GM23338 (cell line): ENCODE data around the gene GPR42. TPM values are rescaled to one million over a fixed set of nuclear protein-coding genes. Genes with fewer than 3 reads are reported as not detected.

Experiments used
- ATAC-seq: fragments of 200-7000 bp; cut with Tn5 transposase; 3 replicates; pipeline ENCODE4 v1.9.1; 2020
- DNase-seq: peaks from one replicate; pipeline ENCODE4 v3.0.0-alpha.2; 2015; ENCODE audit warnings: low spot score
- H2AFZ ChIP-seq: fragments of 200-600 bp; sonication (generic); 2 replicates; pipeline ENCODE4 v1.8.0; 2016; ENCODE audit warnings: antibody characterized with exemption, mild to moderate bottlenecking, moderate library complexity
- H3F3A ChIP-seq: fragments of 200-600 bp; sonication (generic); replicated peaks from 2 replicates; pipeline ENCODE4 v1.8.0; 2017; ENCODE audit warnings: antibody characterized with exemption, mixed run types, low read depth
- H3K27ac ChIP-seq: fragments of 200-600 bp; sonication (generic); 2 replicates; pipeline ENCODE4 v1.6.1; 2016; ENCODE audit warnings: low read depth
- H3K27me3 ChIP-seq: fragments of 200-600 bp; sonication (generic); 2 replicates; pipeline ENCODE4 v1.8.0; 2016; ENCODE audit warnings: mild to moderate bottlenecking, mixed run types, moderate library complexity; ENCODE audit not compliant: insufficient read depth
- H3K36me3 ChIP-seq: fragments of 200-600 bp; sonication (generic); 2 replicates; pipeline ENCODE4 v1.8.0; 2016; ENCODE audit warnings: mild to moderate bottlenecking; ENCODE audit not compliant: insufficient read depth
- H3K4me1 ChIP-seq: fragments of 200-600 bp; sonication (generic); 2 replicates; pipeline ENCODE4 v1.8.0; 2016; ENCODE audit warnings: mild to moderate bottlenecking, moderate library complexity; ENCODE audit not compliant: insufficient read depth
- H3K4me2 ChIP-seq: fragments of 200-600 bp; sonication (generic); 2 replicates; pipeline ENCODE4 v1.7.1; 2017; ENCODE audit warnings: mixed run types
- H3K4me3 ChIP-seq: fragments of 200-600 bp; sonication (generic); 2 replicates; pipeline ENCODE4 v1.6.1; 2016; ENCODE audit warnings: mixed run types
- H3K79me2 ChIP-seq: fragments of 200-600 bp; sonication (generic); replicated peaks from 2 replicates; pipeline ENCODE4 v1.8.0; 2017; ENCODE audit warnings: mild to moderate bottlenecking; ENCODE audit not compliant: insufficient read depth
- H3K9me2 ChIP-seq: fragments of 200-600 bp; sonication (generic); 2 replicates; pipeline ENCODE4 v1.8.0; 2017; ENCODE audit not compliant: insufficient read depth
- H4K20me1 ChIP-seq: fragments of 200-600 bp; sonication (generic); replicated peaks from 2 replicates; pipeline ENCODE4 v1.8.0; 2017; ENCODE audit warnings: mild to moderate bottlenecking; ENCODE audit not compliant: insufficient read depth
- H3K27ac Mint-ChIP-seq: 2 replicates; pipeline ENCODE4 v1.8.0; 2020; ENCODE audit warnings: inconsistent platforms, mild to moderate bottlenecking, moderate library complexity, mixed read lengths
- H3K27me3 Mint-ChIP-seq: 3 replicates; pipeline ENCODE4 v1.8.0; 2022; ENCODE audit warnings: low read depth, mild to moderate bottlenecking, moderate library complexity, mixed read lengths, inconsistent platforms; ENCODE audit not compliant: insufficient read depth, poor library complexity
- H3K36me3 Mint-ChIP-seq: 3 replicates; pipeline ENCODE4 v1.8.0; 2021; ENCODE audit warnings: low read depth, mild to moderate bottlenecking, inconsistent platforms, moderate library complexity, mixed read lengths
- H3K4me1 Mint-ChIP-seq: 3 replicates; pipeline ENCODE4 v1.8.0; 2020; ENCODE audit warnings: mild to moderate bottlenecking, inconsistent platforms, mixed read lengths
- H3K4me3 Mint-ChIP-seq: 3 replicates; pipeline ENCODE4 v1.8.0; 2021; ENCODE audit warnings: moderate library complexity, mild to moderate bottlenecking, inconsistent platforms, mixed read lengths
- H3K9me3 Mint-ChIP-seq: 3 replicates; pipeline ENCODE4 v1.8.0; 2020; ENCODE audit warnings: moderate library complexity, mild to moderate bottlenecking, inconsistent platforms, mixed read lengths
- EZH2 ChIP-seq: fragments of 200-600 bp; sonication (generic); IDR thresholded peaks from one replicate; pipeline ENCODE4 v1.8.0; 2017; ENCODE audit warnings: antibody characterized with exemption, mild to moderate bottlenecking, low read depth; ENCODE audit not compliant: unreplicated experiment
- JUNB ChIP-seq: IDR thresholded peaks from one replicate; pipeline ENCODE4 v1.6.1; 2016; ENCODE audit warnings: antibody characterized with exemption; ENCODE audit not compliant: unreplicated experiment
- POLR2AphosphoS5 ChIP-seq: IDR thresholded peaks from 2 replicates; pipeline ENCODE4 v1.6.1; 2016; ENCODE audit warnings: antibody characterized with exemption, low read depth
- ZNF114 ChIP-seq: fragments of 250-450 bp; sonication (Bioruptor Pico); IDR thresholded peaks from 2 replicates; pipeline ENCODE4 v1.5.0; 2020; ENCODE audit warnings: mild to moderate bottlenecking, moderate library complexity
- ZNF331 ChIP-seq: fragments of 250-450 bp; sonication (Bioruptor Pico); IDR thresholded peaks from 2 replicates; pipeline ENCODE4 v1.5.0; 2020; ENCODE audit warnings: low read depth, mild to moderate bottlenecking, moderate library complexity
- polyA plus RNA-seq: library from polyadenylated mRNA; unstranded; fragments of >200 nt; fragmentation: Nextera tagmentation; extraction: Ambion mirVana; gene quantifications from 2 replicates; pipeline ENCODE4 v1.2.1, GENCODE V29; 2016
- total RNA-seq: library from RNA; depleted of rRNA; stranded (reverse); fragments of >200 nt; shearing (Covaris generic); gene quantifications from 2 replicates; pipeline ENCODE4 v1.2.3, GENCODE V29; 2014
- TF ChIP-seq, protein P1 (sequence below): fragments of 250-450 bp; sonication (Bioruptor Pico); IDR thresholded peaks from 2 replicates; pipeline ENCODE4 v1.5.0; 2020; ENCODE audit warnings: mild to moderate bottlenecking, moderate library complexity

GPR42 gene
- total and polyA plus RNA-seq, 2 experiments from 2014 or later, result not detected

DNA sequence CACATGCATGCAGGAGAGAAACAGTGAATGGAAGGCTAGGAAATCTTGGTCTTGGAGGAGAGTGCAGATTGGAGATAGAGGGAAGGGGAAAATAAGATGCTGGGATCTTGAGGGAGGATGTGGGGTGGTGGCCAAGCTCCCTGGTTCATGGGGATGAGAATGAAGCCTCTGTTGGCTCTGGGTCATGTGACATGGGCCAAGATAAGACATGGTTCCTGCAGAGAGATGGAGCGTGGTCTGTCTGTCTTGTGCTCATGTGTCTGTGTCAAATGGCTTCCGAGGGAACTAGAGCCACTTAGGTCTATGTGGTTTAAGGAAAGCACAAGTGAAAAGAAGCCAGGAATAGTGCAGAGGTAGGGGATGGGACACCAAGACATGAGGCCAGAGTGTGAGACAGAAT is 46.4 kb downstream of the GPR42 start:
- H4K20me1 ChIP-seq, result no peaks in the 10 kb centered on the region
- TF ChIP-seq ZNF114, result no peak
- no peak for TF ChIP-seq POLR2AphosphoS5
- TF ChIP-seq, protein P1, sequence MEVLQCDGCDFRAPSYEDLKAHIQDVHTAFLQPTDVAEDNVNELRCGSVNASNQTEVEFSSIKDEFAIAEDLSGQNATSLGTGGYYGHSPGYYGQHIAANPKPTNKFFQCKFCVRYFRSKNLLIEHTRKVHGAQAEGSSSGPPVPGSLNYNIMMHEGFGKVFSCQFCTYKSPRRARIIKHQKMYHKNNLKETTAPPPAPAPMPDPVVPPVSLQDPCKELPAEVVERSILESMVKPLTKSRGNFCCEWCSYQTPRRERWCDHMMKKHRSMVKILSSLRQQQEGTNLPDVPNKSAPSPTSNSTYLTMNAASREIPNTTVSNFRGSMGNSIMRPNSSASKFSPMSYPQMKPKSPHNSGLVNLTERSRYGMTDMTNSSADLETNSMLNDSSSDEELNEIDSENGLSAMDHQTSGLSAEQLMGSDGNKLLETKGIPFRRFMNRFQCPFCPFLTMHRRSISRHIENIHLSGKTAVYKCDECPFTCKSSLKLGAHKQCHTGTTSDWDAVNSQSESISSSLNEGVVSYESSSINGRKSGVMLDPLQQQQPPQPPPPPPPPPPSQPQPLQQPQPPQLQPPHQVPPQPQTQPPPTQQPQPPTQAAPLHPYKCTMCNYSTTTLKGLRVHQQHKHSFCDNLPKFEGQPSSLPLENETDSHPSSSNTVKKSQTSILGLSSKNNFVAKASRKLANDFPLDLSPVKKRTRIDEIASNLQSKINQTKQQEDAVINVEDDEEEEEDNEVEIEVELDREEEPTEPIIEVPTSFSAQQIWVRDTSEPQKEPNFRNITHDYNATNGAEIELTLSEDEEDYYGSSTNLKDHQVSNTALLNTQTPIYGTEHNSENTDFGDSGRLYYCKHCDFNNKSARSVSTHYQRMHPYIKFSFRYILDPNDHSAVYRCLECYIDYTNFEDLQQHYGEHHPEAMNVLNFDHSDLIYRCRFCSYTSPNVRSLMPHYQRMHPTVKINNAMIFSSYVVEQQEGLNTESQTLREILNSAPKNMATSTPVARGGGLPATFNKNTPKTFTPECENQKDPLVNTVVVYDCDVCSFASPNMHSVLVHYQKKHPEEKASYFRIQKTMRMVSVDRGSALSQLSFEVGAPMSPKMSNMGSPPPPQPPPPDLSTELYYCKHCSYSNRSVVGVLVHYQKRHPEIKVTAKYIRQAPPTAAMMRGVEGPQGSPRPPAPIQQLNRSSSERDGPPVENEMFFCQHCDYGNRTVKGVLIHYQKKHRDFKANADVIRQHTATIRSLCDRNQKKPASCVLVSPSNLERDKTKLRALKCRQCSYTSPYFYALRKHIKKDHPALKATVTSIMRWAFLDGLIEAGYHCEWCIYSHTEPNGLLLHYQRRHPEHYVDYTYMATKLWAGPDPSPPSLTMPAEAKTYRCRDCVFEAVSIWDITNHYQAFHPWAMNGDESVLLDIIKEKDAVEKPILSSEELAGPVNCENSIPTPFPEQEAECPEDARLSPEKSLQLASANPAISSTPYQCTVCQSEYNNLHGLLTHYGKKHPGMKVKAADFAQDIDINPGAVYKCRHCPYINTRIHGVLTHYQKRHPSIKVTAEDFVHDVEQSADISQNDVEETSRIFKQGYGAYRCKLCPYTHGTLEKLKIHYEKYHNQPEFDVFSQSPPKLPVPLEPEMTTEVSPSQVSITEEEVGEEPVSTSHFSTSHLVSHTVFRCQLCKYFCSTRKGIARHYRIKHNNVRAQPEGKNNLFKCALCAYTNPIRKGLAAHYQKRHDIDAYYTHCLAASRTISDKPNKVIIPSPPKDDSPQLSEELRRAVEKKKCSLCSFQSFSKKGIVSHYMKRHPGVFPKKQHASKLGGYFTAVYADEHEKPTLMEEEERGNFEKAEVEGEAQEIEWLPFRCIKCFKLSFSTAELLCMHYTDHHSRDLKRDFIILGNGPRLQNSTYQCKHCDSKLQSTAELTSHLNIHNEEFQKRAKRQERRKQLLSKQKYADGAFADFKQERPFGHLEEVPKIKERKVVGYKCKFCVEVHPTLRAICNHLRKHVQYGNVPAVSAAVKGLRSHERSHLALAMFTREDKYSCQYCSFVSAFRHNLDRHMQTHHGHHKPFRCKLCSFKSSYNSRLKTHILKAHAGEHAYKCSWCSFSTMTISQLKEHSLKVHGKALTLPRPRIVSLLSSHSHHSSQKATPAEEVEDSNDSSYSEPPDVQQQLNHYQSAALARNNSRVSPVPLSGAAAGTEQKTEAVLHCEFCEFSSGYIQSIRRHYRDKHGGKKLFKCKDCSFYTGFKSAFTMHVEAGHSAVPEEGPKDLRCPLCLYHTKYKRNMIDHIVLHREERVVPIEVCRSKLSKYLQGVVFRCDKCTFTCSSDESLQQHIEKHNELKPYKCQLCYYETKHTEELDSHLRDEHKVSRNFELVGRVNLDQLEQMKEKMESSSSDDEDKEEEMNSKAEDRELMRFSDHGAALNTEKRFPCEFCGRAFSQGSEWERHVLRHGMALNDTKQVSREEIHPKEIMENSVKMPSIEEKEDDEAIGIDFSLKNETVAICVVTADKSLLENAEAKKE (CRISPR knock-in tag), result no peak
- no peak for TF ChIP-seq EZH2
- no peak for TF ChIP-seq ZNF331 (CRISPR knock-in tag)
- TF ChIP-seq JUNB, result no peak
- no peak overlapping the region for H3K4me3 Mint-ChIP-seq

More for the DNA sequence above, 46.4 kb downstream of the GPR42 start:
- Mint-ChIP-seq H3K27me3 (peaks cover 6% of the 10 kb centered on the region), H3K36me3 (no peaks in the 10 kb centered on the region), H3K4me1 (no peaks in the 10 kb centered on the region; the same call in 2 of the 3 replicates), H3K27ac (no peak overlapping the region), H3K9me3 (no peaks in the 10 kb centered on the region; the same call in 2 of the 3 replicates)
- no peak for DNase-seq
- no peak overlapping the region for H3K27ac ChIP-seq
- H3K4me1 ChIP-seq, result no peaks in the 10 kb centered on the region
- no peaks in the 10 kb centered on the region for H3K36me3 ChIP-seq
- no peak for ATAC-seq
- H3K27me3 ChIP-seq, result no peaks in the 10 kb centered on the region
- no peak overlapping the region for H2AFZ ChIP-seq
- no peaks in the 10 kb centered on the region for H3F3A ChIP-seq
- H3K4me2 ChIP-seq, result no peak overlapping the region
- no peaks in the 10 kb centered on the region for H3K79me2 ChIP-seq
- H3K9me2 ChIP-seq, result no peaks in the 10 kb centered on the region
- no peak overlapping the region for H3K4me3 ChIP-seq
